NB4 (cell line): ENCODE measurements around the gene SH3RF2.

Experiments
- CTCF ChIP-seq: IDR thresholded peaks from one replicate; pipeline ENCODE4 v1.5.1; 2012; ENCODE audit warnings: low read depth, low read length
- POLR2A ChIP-seq: IDR thresholded peaks from 2 replicates; pipeline ENCODE4 v1.6.1; 2011; ENCODE audit warnings: mild to moderate bottlenecking; ENCODE audit not compliant: insufficient read length; ENCODE audit errors: extremely low read depth

GRCh38 chr5:145982572-145983318, 46.4 kb downstream of the SH3RF2 start:
- TF ChIP-seq POLR2A (no peak), CTCF (no peak)
